ENCODE data around the gene AVPI1.

Gene AVPI1

GRCh38 chr10:97686962-97687784 lies at the start of gene AVPI1:
TSS of gene AVPI1 (minus strand) at chr10:97687241. CDS start at chr10:97679905, 7,336 bp downstream.
- peak within 1 kb of the TSS; percentile 43 for H2AFZ ChIP-seq (ENCODE audit: low read length, unreplicated experiment)
- peak within 1 kb of the TSS; percentile 91 for H3K27ac ChIP-seq (ENCODE audit: low read depth, low read length)
- H3K79me2 ChIP-seq (ENCODE audit: control insufficient read depth, insufficient read depth, low read length, unreplicated experiment) = peaks cover 38% of the 10 kb centered on the region
- peaks cover 48% of the 10 kb centered on the region for H3K4me1 ChIP-seq (ENCODE audit: control insufficient read depth, insufficient read depth, low read length, unreplicated experiment)
- no peaks in the 10 kb centered on the region for H3K36me3 ChIP-seq (ENCODE audit: insufficient read depth, low read length)
- H3K4me3 ChIP-seq (ENCODE audit: low read depth, low read length) = peak within 1 kb of the TSS; percentile 88
- H3K27me3 ChIP-seq (ENCODE audit: insufficient read depth, low read length) = no peaks in the 10 kb centered on the region

- Histone ChIP-seq H3K4me3 (ENCODE audit: low read depth, low read length) (peak overlapping the region; percentile 91), H3K79me2 (ENCODE audit: control insufficient read depth, insufficient read depth, low read length, unreplicated experiment) (peaks cover 36% of the 10 kb centered on the region), H3K36me3 (ENCODE audit: insufficient read depth, low read length) (peaks cover 3% of the 10 kb centered on the region; the same call in 1 of the 2 replicates), H3K4me1 (ENCODE audit: control insufficient read depth, insufficient read depth, low read length, unreplicated experiment) (peaks cover 15% of the 10 kb centered on the region), H3K27ac (ENCODE audit: low read depth, low read length) (0 out of 2 replicates have a peak overlapping the region, but pooled peaks have one; percentile 10), H3K27me3 (ENCODE audit: insufficient read depth, low read length) (no peaks in the 10 kb centered on the region), H2AFZ (ENCODE audit: low read length, unreplicated experiment) (peak overlapping the region; percentile 74)
Observed at GRCh38 chr10:97736403-97736901, 49.4 kb upstream of the AVPI1 start.

- peaks cover 15% of the 10 kb centered on the region for H3K4me1 ChIP-seq (ENCODE audit: control insufficient read depth, insufficient read depth, low read length, unreplicated experiment)
- no peaks in the 10 kb centered on the region for H3K27me3 ChIP-seq (ENCODE audit: insufficient read depth, low read length)
- no peak overlapping the region for H3K27ac ChIP-seq (ENCODE audit: low read depth, low read length)
- H3K4me3 ChIP-seq (ENCODE audit: low read depth, low read length) = no peak overlapping the region
- peaks cover 19% of the 10 kb centered on the region for H3K79me2 ChIP-seq (ENCODE audit: control insufficient read depth, insufficient read depth, low read length, unreplicated experiment)
- H2AFZ ChIP-seq (ENCODE audit: low read length, unreplicated experiment) = no peak overlapping the region
- no peaks in the 10 kb centered on the region for H3K36me3 ChIP-seq (ENCODE audit: insufficient read depth, low read length)
Observed at GRCh38 chr10:97734021-97734420, 47.0 kb upstream of the AVPI1 start.

GRCh38 chr10:97733256-97733655 lies 46.2 kb upstream of the AVPI1 start:
- Histone ChIP-seq H3K36me3 (ENCODE audit: insufficient read depth, low read length) (no peaks in the 10 kb centered on the region), H3K4me3 (ENCODE audit: low read depth, low read length) (no peak overlapping the region), H3K79me2 (ENCODE audit: control insufficient read depth, insufficient read depth, low read length, unreplicated experiment) (peaks cover 11% of the 10 kb centered on the region), H3K27me3 (ENCODE audit: insufficient read depth, low read length) (no peaks in the 10 kb centered on the region), H2AFZ (ENCODE audit: low read length, unreplicated experiment) (no peak overlapping the region), H3K27ac (ENCODE audit: low read depth, low read length) (no peak overlapping the region), H3K4me1 (ENCODE audit: control insufficient read depth, insufficient read depth, low read length, unreplicated experiment) (peaks cover 11% of the 10 kb centered on the region)

- Histone ChIP-seq H3K79me2 (ENCODE audit: control insufficient read depth, insufficient read depth, low read length, unreplicated experiment) (no peaks in the 10 kb centered on the region), H3K27me3 (ENCODE audit: insufficient read depth, low read length) (no peaks in the 10 kb centered on the region), H3K4me1 (ENCODE audit: control insufficient read depth, insufficient read depth, low read length, unreplicated experiment) (peaks cover 8% of the 10 kb centered on the region), H3K27ac (ENCODE audit: low read depth, low read length) (no peak overlapping the region), H2AFZ (ENCODE audit: low read length, unreplicated experiment) (no peak overlapping the region), H3K4me3 (ENCODE audit: low read depth, low read length) (no peak overlapping the region), H3K36me3 (ENCODE audit: insufficient read depth, low read length) (no peaks in the 10 kb centered on the region)
Observed at GRCh38 chr10:97732052-97732359, 45.0 kb upstream of the AVPI1 start.

GRCh38 chr10:97731346-97732051 lies 44.5 kb upstream of the AVPI1 start:
- Histone ChIP-seq H3K36me3 (ENCODE audit: insufficient read depth, low read length) (no peaks in the 10 kb centered on the region), H3K27ac (ENCODE audit: low read depth, low read length) (no peak overlapping the region), H3K4me3 (ENCODE audit: low read depth, low read length) (no peak overlapping the region), H3K4me1 (ENCODE audit: control insufficient read depth, insufficient read depth, low read length, unreplicated experiment) (peaks cover 11% of the 10 kb centered on the region), H2AFZ (ENCODE audit: low read length, unreplicated experiment) (no peak overlapping the region), H3K79me2 (ENCODE audit: control insufficient read depth, insufficient read depth, low read length, unreplicated experiment) (no peaks in the 10 kb centered on the region), H3K27me3 (ENCODE audit: insufficient read depth, low read length) (no peaks in the 10 kb centered on the region)

- no peaks in the 10 kb centered on the region for H3K79me2 ChIP-seq (ENCODE audit: control insufficient read depth, insufficient read depth, low read length, unreplicated experiment)
- peaks cover 12% of the 10 kb centered on the region for H3K4me1 ChIP-seq (ENCODE audit: control insufficient read depth, insufficient read depth, low read length, unreplicated experiment)
- no peak overlapping the region for H3K27ac ChIP-seq (ENCODE audit: low read depth, low read length)
- H3K27me3 ChIP-seq (ENCODE audit: insufficient read depth, low read length) = no peaks in the 10 kb centered on the region
- no peak overlapping the region for H3K4me3 ChIP-seq (ENCODE audit: low read depth, low read length)
- no peak overlapping the region for H2AFZ ChIP-seq (ENCODE audit: low read length, unreplicated experiment)
- H3K36me3 ChIP-seq (ENCODE audit: insufficient read depth, low read length) = no peaks in the 10 kb centered on the region
Observed at GRCh38 chr10:97729014-97729413, 42.0 kb upstream of the AVPI1 start.

- Histone ChIP-seq H3K4me3 (ENCODE audit: low read depth, low read length) (peak overlapping the region; percentile 39; the same call in 1 of the 2 replicates), H3K79me2 (ENCODE audit: control insufficient read depth, insufficient read depth, low read length, unreplicated experiment) (no peaks in the 10 kb centered on the region), H3K27ac (ENCODE audit: low read depth, low read length) (peak overlapping the region; percentile 56; the same call in 1 of the 2 replicates), H2AFZ (ENCODE audit: low read length, unreplicated experiment) (no peak overlapping the region), H3K36me3 (ENCODE audit: insufficient read depth, low read length) (no peaks in the 10 kb centered on the region), H3K27me3 (ENCODE audit: insufficient read depth, low read length) (no peaks in the 10 kb centered on the region), H3K4me1 (ENCODE audit: control insufficient read depth, insufficient read depth, low read length, unreplicated experiment) (peaks cover 12% of the 10 kb centered on the region)
Observed at GRCh38 chr10:97726636-97727178, 39.7 kb upstream of the AVPI1 start.

- Histone ChIP-seq H3K4me1 (ENCODE audit: control insufficient read depth, insufficient read depth, low read length, unreplicated experiment) (peaks cover 12% of the 10 kb centered on the region), H3K27me3 (ENCODE audit: insufficient read depth, low read length) (no peaks in the 10 kb centered on the region), H2AFZ (ENCODE audit: low read length, unreplicated experiment) (no peak overlapping the region), H3K4me3 (ENCODE audit: low read depth, low read length) (no peak overlapping the region), H3K27ac (ENCODE audit: low read depth, low read length) (peak overlapping the region; percentile 23; the same call in 1 of the 2 replicates), H3K36me3 (ENCODE audit: insufficient read depth, low read length) (no peaks in the 10 kb centered on the region), H3K79me2 (ENCODE audit: control insufficient read depth, insufficient read depth, low read length, unreplicated experiment) (no peaks in the 10 kb centered on the region)
Observed at GRCh38 chr10:97724341-97724941, 37.4 kb upstream of the AVPI1 start.

GRCh38 chr10:97723001-97723400 lies 36.0 kb upstream of the AVPI1 start:
- Histone ChIP-seq H3K4me3 (ENCODE audit: low read depth, low read length) (no peak overlapping the region), H3K27ac (ENCODE audit: low read depth, low read length) (no peak overlapping the region), H3K79me2 (ENCODE audit: control insufficient read depth, insufficient read depth, low read length, unreplicated experiment) (no peaks in the 10 kb centered on the region), H3K36me3 (ENCODE audit: insufficient read depth, low read length) (peaks cover 5% of the 10 kb centered on the region; the same call in 1 of the 2 replicates), H2AFZ (ENCODE audit: low read length, unreplicated experiment) (no peak overlapping the region), H3K27me3 (ENCODE audit: insufficient read depth, low read length) (no peaks in the 10 kb centered on the region), H3K4me1 (ENCODE audit: control insufficient read depth, insufficient read depth, low read length, unreplicated experiment) (peaks cover 23% of the 10 kb centered on the region)
